A549 (cell line): ENCODE data around the gene ATP9A. TPM values are rescaled to one million over a fixed set of nuclear protein-coding genes. Genes with fewer than 3 reads are reported as not detected.

Experiments
- ATAC-seq, 2 experiments: fragments of 200-7000 bp in 1 of 2; fragments of >200 bp in 1 of 2; cut with Nextera tagmentation in 1 of 2; cut with Tn5 transposase in 1 of 2; 3 replicates each; pipeline versions ENCODE4 v1.8.0 to v1.9.1; 2018 to 2020; ENCODE audit warnings: mild to moderate bottlenecking in 1 of 2, moderate library complexity in 1 of 2
- CTCF ChIA-PET: fragments of 300-600 bp; sonication (Branson Sonifier 250); formaldehyde crosslinking; extraction: SDS; loops from one replicate; lab custom pipeline; 2021; ENCODE audit warnings: antibody characterized with exemption, inconsistent platforms; lab: Yijun Ruan, JAX
- POLR2A ChIA-PET: fragments of 350-600 bp; formaldehyde crosslinking; extraction: SDS; loops from one replicate; lab custom pipeline; 2021; ENCODE audit warnings: antibody characterized with exemption, inconsistent platforms; lab: Yijun Ruan, JAX
- DNase-seq, 2 experiments: peaks; one replicate each; pipeline versions ENCODE4 v3.0.0 to v3.0.0-alpha.2; 2011 to 2016; ENCODE audit warnings: low read depth in 1 of 2, low spot score in 1 of 2
- FAIRE-seq: peaks from 2 replicates; lab custom pipeline; 2011; peaks lifted over from hg19 to GRCh38; lab: Jason Lieb, UNC
- H3K27ac ChIP-seq, 2 experiments: fragments of >200 bp; sonication (Bioruptor Twin); formaldehyde crosslinking; 3 replicates each; pipeline ENCODE4 v1.5.1; 2016 to 2017
- H3K4me1 ChIP-seq: fragments of >200 bp; sonication (Bioruptor Twin); formaldehyde crosslinking; 3 replicates; pipeline ENCODE4 v1.6.1; 2016
- H3K4me2 ChIP-seq: fragments of >200 bp; sonication (Bioruptor Twin); formaldehyde crosslinking; 3 replicates; pipeline ENCODE4 v1.6.1; 2016
- H3K4me3 ChIP-seq: fragments of >200 bp; sonication (Bioruptor Twin); formaldehyde crosslinking; 3 replicates; pipeline ENCODE4 v1.5.1; 2016
- H3K9me3 ChIP-seq: fragments of >200 bp; sonication (Bioruptor Twin); formaldehyde crosslinking; 3 replicates; pipeline ENCODE4 v1.6.1; 2016
- CBX2 ChIP-seq: fragments of 200-600 bp; sonication (generic); IDR thresholded peaks from 2 replicates; pipeline ENCODE4 v1.6.1; 2016; ENCODE audit warnings: low read depth, mild to moderate bottlenecking, borderline replicate concordance
- CEBPB ChIP-seq, 2 experiments: fragments of >200 bp in 1 of 2; sonication (Bioruptor Twin) in 1 of 2; formaldehyde crosslinking in 1 of 2; IDR thresholded peaks; 2 replicates each; pipeline ENCODE4 v1.6.1; 2012 to 2016
- CHD4 ChIP-seq: fragments of 200-600 bp; sonication (generic); IDR thresholded peaks from 2 replicates; pipeline ENCODE4 v1.6.1; 2016; ENCODE audit warnings: antibody characterized with exemption, mild to moderate bottlenecking, borderline replicate concordance
- EHF ChIP-seq: fragments of 250-450 bp; sonication (Bioruptor Pico); IDR thresholded peaks from 2 replicates; pipeline ENCODE4 v1.5.0; 2020; ENCODE audit warnings: mild to moderate bottlenecking
- EHMT2 ChIP-seq: fragments of 200-600 bp; sonication (generic); IDR thresholded peaks from 2 replicates; pipeline ENCODE4 v1.6.1; 2016; ENCODE audit warnings: antibody characterized with exemption, low read depth, mild to moderate bottlenecking, moderate library complexity
- EP300 ChIP-seq, 2 experiments: fragments of >200 bp; sonication (Bioruptor Twin); formaldehyde crosslinking; IDR thresholded peaks; 2 replicates in 1 of 2; 3 replicates in 1 of 2; pipeline ENCODE4 v1.6.1; 2016 to 2017
- ESRRA ChIP-seq: fragments of 150-350 bp; IDR thresholded peaks from 2 replicates; pipeline ENCODE4 v1.6.1; 2014; ENCODE audit warnings: mild to moderate bottlenecking, low read length, borderline replicate concordance
- FOSL2 ChIP-seq, 2 experiments: fragments of 450-650 bp in 1 of 2; fragments of >200 bp in 1 of 2; sonication (Bioruptor Twin) in 1 of 2; formaldehyde crosslinking; IDR thresholded peaks; 2 replicates each; pipeline versions ENCODE4 v1.5.0 to v1.6.1; 2016 to 2020; ENCODE audit warnings: mild to moderate bottlenecking in 1 of 2, moderate library complexity in 1 of 2
- HOXA7 ChIP-seq: fragments of 250-450 bp; sonication (Bioruptor Pico); IDR thresholded peaks from 2 replicates; pipeline ENCODE4 v1.5.0; 2020; ENCODE audit warnings: mild to moderate bottlenecking, moderate library complexity
- HOXB5 ChIP-seq: fragments of 250-450 bp; sonication (Bioruptor Pico); IDR thresholded peaks from 2 replicates; pipeline ENCODE4 v1.5.0; 2020; ENCODE audit warnings: mild to moderate bottlenecking, moderate library complexity
- JUN ChIP-seq, 2 experiments: fragments of >200 bp; sonication (Bioruptor Twin); formaldehyde crosslinking; IDR thresholded peaks; 2 replicates in 1 of 2; 3 replicates in 1 of 2; pipeline ENCODE4 v1.6.1; 2016 to 2017
- JUNB ChIP-seq: fragments of >200 bp; sonication (Bioruptor Twin); formaldehyde crosslinking; IDR thresholded peaks from 2 replicates; pipeline ENCODE4 v1.6.1; 2016
- KDM5A ChIP-seq: fragments of 200-600 bp; sonication (generic); IDR thresholded peaks from 2 replicates; pipeline ENCODE4 v1.6.1; 2016; ENCODE audit warnings: antibody characterized with exemption, mild to moderate bottlenecking
- NPAS2 ChIP-seq: fragments of 250-450 bp; sonication (Bioruptor Pico); IDR thresholded peaks from 2 replicates; pipeline ENCODE4 v1.8.0; 2022; ENCODE audit warnings: mild to moderate bottlenecking, moderate library complexity, borderline replicate concordance
- NR3C1 ChIP-seq: fragments of >200 bp; sonication (Bioruptor Twin); formaldehyde crosslinking; IDR thresholded peaks from 3 replicates; pipeline ENCODE4 v1.6.1; 2017
- POLR2A ChIP-seq: IDR thresholded peaks from 2 replicates; pipeline ENCODE4 v1.6.1; 2012; ENCODE audit warnings: mild to moderate bottlenecking, low read length
- POLR2AphosphoS2 ChIP-seq: conservative IDR thresholded peaks from 2 replicates; pipeline ENCODE4 v1.6.1; 2012; ENCODE audit warnings: low read length, improper control_type of control experiment, inconsistent platforms
- RCOR1 ChIP-seq: fragments of 150-350 bp; IDR thresholded peaks from 2 replicates; pipeline ENCODE4 v1.6.1; 2014; ENCODE audit warnings: antibody characterized with exemption, low read length, low read depth
- RFX5 ChIP-seq: fragments of 450-650 bp; IDR thresholded peaks from 2 replicates; pipeline ENCODE4 v1.7.1; 2014; ENCODE audit warnings: antibody characterized with exemption, mild to moderate bottlenecking, moderate library complexity
- RNF2 ChIP-seq: fragments of 200-600 bp; sonication (generic); IDR thresholded peaks from 2 replicates; pipeline ENCODE4 v1.6.1; 2016; ENCODE audit warnings: low read depth, mild to moderate bottlenecking, antibody characterized with exemption, moderate library complexity, borderline replicate concordance
- SMC3 ChIP-seq: fragments of >200 bp; sonication (Bioruptor Twin); formaldehyde crosslinking; IDR thresholded peaks from 3 replicates; pipeline ENCODE4 v1.6.1; 2018; ENCODE audit warnings: inconsistent platforms
- SREBF2 ChIP-seq: fragments of 450-650 bp; IDR thresholded peaks from 2 replicates; pipeline ENCODE4 v1.6.1; 2014; ENCODE audit warnings: mild to moderate bottlenecking, moderate library complexity
- TP53 ChIP-seq: fragments of 250-450 bp; sonication (Bioruptor Pico); IDR thresholded peaks from 2 replicates; pipeline ENCODE4 v1.5.0; 2021; ENCODE audit warnings: mild to moderate bottlenecking, moderate library complexity
- ZC3H11A ChIP-seq: fragments of 450-650 bp; IDR thresholded peaks from 2 replicates; pipeline ENCODE4 v1.6.1; 2014; ENCODE audit warnings: antibody characterized with exemption, mild to moderate bottlenecking
- ZSCAN20 ChIP-seq: fragments of 250-450 bp; sonication (Bioruptor Pico); IDR thresholded peaks from 2 replicates; pipeline ENCODE4 v1.8.0; 2022; ENCODE audit warnings: mild to moderate bottlenecking, moderate library complexity
- WGBS: methylation state at CpG from one replicate; pipeline ENCODE4 v1.1.6; 2017; ENCODE audit errors: missing lambda C conversion rate; 5-methylcytosine and 5-hydroxymethylcytosine counted together
- polyA plus RNA-seq, 4 experiments: library from polyadenylated mRNA; depleted of rRNA in 3 of 4; stranded (reverse); fragments of >200 nt; fragmentation: RNase III in 1 of 4; extraction: RNeasy Plus Mini Kit Qiagen cat#74134 plus additional on column Dnase treatment in 1 of 4; gene quantifications; 2 replicates in 3 of 4; 3 replicates in 1 of 4; pipeline ENCODE4 v1.2.3, GENCODE V29; 2011 to 2017
- TF ChIP-seq, protein P1 (sequence below): fragments of 450-650 bp; IDR thresholded peaks from 2 replicates; pipeline ENCODE4 v1.6.1; 2014; ENCODE audit warnings: antibody characterized with exemption
- TF ChIP-seq, protein P2 (sequence below): IDR thresholded peaks from 2 replicates; pipeline ENCODE4 v1.6.1; 2012
- TF ChIP-seq, protein P3 (sequence below): fragments of >200 bp; sonication (Bioruptor Twin); formaldehyde crosslinking; IDR thresholded peaks from 3 replicates; pipeline ENCODE4 v1.6.1; 2016

The ATP9A gene
- polyA plus RNA-seq, 2 of the 4 experiments (the other 2 are of a cell fraction), result 9.9 to 23.6 TPM

GRCh38 chr20:51631011-51631950 is 136.9 kb downstream of the ATP9A start (continued):
- TF ChIP-seq, protein P1, sequence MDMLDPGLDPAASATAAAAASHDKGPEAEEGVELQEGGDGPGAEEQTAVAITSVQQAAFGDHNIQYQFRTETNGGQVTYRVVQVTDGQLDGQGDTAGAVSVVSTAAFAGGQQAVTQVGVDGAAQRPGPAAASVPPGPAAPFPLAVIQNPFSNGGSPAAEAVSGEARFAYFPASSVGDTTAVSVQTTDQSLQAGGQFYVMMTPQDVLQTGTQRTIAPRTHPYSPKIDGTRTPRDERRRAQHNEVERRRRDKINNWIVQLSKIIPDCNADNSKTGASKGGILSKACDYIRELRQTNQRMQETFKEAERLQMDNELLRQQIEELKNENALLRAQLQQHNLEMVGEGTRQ, result no peak
- TF ChIP-seq, protein P2, sequence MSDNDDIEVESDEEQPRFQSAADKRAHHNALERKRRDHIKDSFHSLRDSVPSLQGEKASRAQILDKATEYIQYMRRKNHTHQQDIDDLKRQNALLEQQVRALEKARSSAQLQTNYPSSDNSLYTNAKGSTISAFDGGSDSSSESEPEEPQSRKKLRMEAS, result no peak; the same call in 1 of the 2 replicates
- TF ChIP-seq NPAS2 (CRISPR knock-in tag), result no peak
- no peak for TF ChIP-seq HOXB5
- peak; percentile 53 to 88; a peak in 3 of 4 replicates for TF ChIP-seq CEBPB (IDR thresholded peaks at IDR 0.05)
- peak; percentile 59 for TF ChIP-seq FOSL2 (IDR thresholded peaks at IDR 0.05)
- peak; percentile 89 for TF ChIP-seq FOSL2 (CRISPR knock-in tag; IDR thresholded peaks at IDR 0.05)
- 0 out of 2 replicates have a peak, but pooled peaks have one; percentile 26 for TF ChIP-seq ZSCAN20 (CRISPR knock-in tag)
- TF ChIP-seq ESRRA, result no peak
- no peak for TF ChIP-seq SMC3
- 0 out of 2 replicates have a peak, but pooled peaks have one; percentile 8 for TF ChIP-seq HOXA7
- TF ChIP-seq JUNB, result peak; percentile 80; the same call in 1 of the 2 replicates
- TF ChIP-seq JUN (IDR thresholded peaks at IDR 0.05), result peak; percentile 75 to 77; a peak in 3 of 5 replicates
- TF ChIP-seq, protein P3, sequence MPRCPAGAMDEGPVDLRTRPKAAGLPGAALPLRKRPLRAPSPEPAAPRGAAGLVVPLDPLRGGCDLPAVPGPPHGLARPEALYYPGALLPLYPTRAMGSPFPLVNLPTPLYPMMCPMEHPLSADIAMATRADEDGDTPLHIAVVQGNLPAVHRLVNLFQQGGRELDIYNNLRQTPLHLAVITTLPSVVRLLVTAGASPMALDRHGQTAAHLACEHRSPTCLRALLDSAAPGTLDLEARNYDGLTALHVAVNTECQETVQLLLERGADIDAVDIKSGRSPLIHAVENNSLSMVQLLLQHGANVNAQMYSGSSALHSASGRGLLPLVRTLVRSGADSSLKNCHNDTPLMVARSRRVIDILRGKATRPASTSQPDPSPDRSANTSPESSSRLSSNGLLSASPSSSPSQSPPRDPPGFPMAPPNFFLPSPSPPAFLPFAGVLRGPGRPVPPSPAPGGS, result 0 out of 3 replicates have a peak, but pooled peaks have one; percentile 37
- TF ChIP-seq EP300 (IDR thresholded peaks at IDR 0.05), result peak; percentile 32 to 73; a peak in 3 of 5 replicates
- no peak for TF ChIP-seq POLR2AphosphoS2
- no peak for TF ChIP-seq RNF2
- no peak for TF ChIP-seq TP53 (CRISPR knock-in tag)
- TF ChIP-seq NR3C1, result no peak
- TF ChIP-seq CBX2, result no peak
- no peak for TF ChIP-seq POLR2A
- TF ChIP-seq CHD4, result no peak
- no peak for TF ChIP-seq RCOR1
- TF ChIP-seq EHMT2, result no peak
- no peak for TF ChIP-seq ZC3H11A
- TF ChIP-seq RFX5, result no peak
- TF ChIP-seq SREBF2, result no peak

- no peak overlapping the region for H3K4me3 ChIP-seq
- peak overlapping the region; percentile 71 to 89; a peak in 5 of 6 replicates for H3K27ac ChIP-seq
- ChIA-PET CTCF (interaction anchor here (1.4 to 2.3 kb wide), 2 partner anchors 16 to 34 kb away, joined by 3 to 5 read pairs; no protein-coding TSS in a partner anchor), POLR2A (no interaction called here)
- DNase-seq, result no peak
- H3K4me2 ChIP-seq, result no peak overlapping the region
- 86% methylated on average over 3 of the region's 3 CpGs for WGBS
- no peak for ATAC-seq
- TF ChIP-seq KDM5A (no peak), EHF (no peak)
- no peaks in the 10 kb centered on the region for H3K9me3 ChIP-seq
- H3K4me1 ChIP-seq, result peaks cover 26% of the 10 kb centered on the region
- no peak for FAIRE-seq
Measured at GRCh38 chr20:51629399-51630058, 138.7 kb downstream of the ATP9A start.
